Measurements from ENCODE around the gene OR2G6. TPM values are rescaled to one million over a fixed set of nuclear protein-coding genes. Genes with fewer than 3 reads are reported as not detected.
"Not testable (repeated sequence)": the region's sequence is repeated elsewhere in the genome, so short reads cannot be mapped to it uniquely, and the experiment has no call there.

The OR2G6 gene
- not detected in 2 replicates for total RNA-seq (2014; rRNA removed; shearing (Covaris generic); ENCODE audit: low replicate concordance)

GRCh38 chr1:248507773-248508172, at the start of gene OR2G6:
Gene OR2G6, plus strand, starts transcription at chr1:248508073. Its CDS starts 13,574 bp downstream, at chr1:248521647.
- not testable (repeated sequence) for H3K27me3 ChIP-seq, H3K9me3 ChIP-seq, DNase-seq, H3K36me3 ChIP-seq, H3K4me3 ChIP-seq

- not testable (repeated sequence) for H3K36me3 ChIP-seq, DNase-seq, H3K4me3 ChIP-seq, H3K27me3 ChIP-seq, H3K9me3 ChIP-seq
Measured at GRCh38 chr1:248459117-248459516, 48.8 kb upstream of the OR2G6 start.

- H3K4me3 ChIP-seq: no peak overlapping the region
- H3K27me3 ChIP-seq: no peaks in the 10 kb centered on the region
- no peaks in the 10 kb centered on the region for H3K36me3 ChIP-seq
- DNase-seq: no peak
- no peaks in the 10 kb centered on the region for H3K9me3 ChIP-seq
Measured at GRCh38 chr1:248471154-248471553, 36.7 kb upstream of the OR2G6 start.

- not testable (repeated sequence) for H3K27me3 ChIP-seq, H3K4me3 ChIP-seq, H3K36me3 ChIP-seq, DNase-seq, H3K9me3 ChIP-seq
Measured at GRCh38 chr1:248472111-248472510, 35.8 kb upstream of the OR2G6 start.

- not testable (repeated sequence) for DNase-seq, H3K9me3 ChIP-seq, H3K27me3 ChIP-seq, H3K36me3 ChIP-seq, H3K4me3 ChIP-seq
Measured at GRCh38 chr1:248473051-248473450, 34.8 kb upstream of the OR2G6 start, which contains the start of gene OR2T3. Gene OR2T3, plus strand, starts transcription at chr1:248473351. Its CDS starts 0 bp downstream, at chr1:248473351.

- H3K4me3 ChIP-seq, H3K9me3 ChIP-seq, DNase-seq, H3K27me3 ChIP-seq, H3K36me3 ChIP-seq: not testable (repeated sequence)
Measured at GRCh38 chr1:248475660-248476059, 32.2 kb upstream of the OR2G6 start.

GRCh38 chr1:248481686-248482579, 25.9 kb upstream of the OR2G6 start:
- not testable (repeated sequence) for H3K36me3 ChIP-seq, H3K27me3 ChIP-seq, H3K9me3 ChIP-seq, DNase-seq
- H3K4me3 ChIP-seq: peak overlapping the region; percentile 29

- not testable (repeated sequence) for H3K9me3 ChIP-seq, H3K36me3 ChIP-seq, H3K4me3 ChIP-seq, H3K27me3 ChIP-seq, DNase-seq
Measured at GRCh38 chr1:248488289-248488688, 19.6 kb upstream of the OR2G6 start, which contains the start of gene OR2T5. Gene OR2T5, plus strand, starts transcription at chr1:248488589. Its CDS starts 0 bp downstream, at chr1:248488589.

GRCh38 chr1:248496661-248497060, 11.2 kb upstream of the OR2G6 start:
- DNase-seq, H3K4me3 ChIP-seq, H3K36me3 ChIP-seq, H3K9me3 ChIP-seq, H3K27me3 ChIP-seq: not testable (repeated sequence)

GRCh38 chr1:248500305-248501035, 7.4 kb upstream of the OR2G6 start:
- not testable (repeated sequence) for H3K27me3 ChIP-seq, H3K36me3 ChIP-seq, DNase-seq, H3K9me3 ChIP-seq, H3K4me3 ChIP-seq

- not testable (repeated sequence) for H3K36me3 ChIP-seq, H3K9me3 ChIP-seq, H3K4me3 ChIP-seq, H3K27me3 ChIP-seq, DNase-seq
Measured at GRCh38 chr1:248510217-248510616, 2.3 kb downstream of the OR2G6 start.

- no peaks in the 10 kb centered on the region for H3K36me3 ChIP-seq
- H3K4me3 ChIP-seq: no peak overlapping the region
- peaks cover 3% of the 10 kb centered on the region; the same call in 1 of the 2 replicates for H3K9me3 ChIP-seq
- no peak for DNase-seq
- no peaks in the 10 kb centered on the region for H3K27me3 ChIP-seq
Measured at GRCh38 chr1:248521856-248522255, 14.0 kb downstream of the OR2G6 start.

- not testable (repeated sequence) for H3K4me3 ChIP-seq, DNase-seq, H3K27me3 ChIP-seq, H3K36me3 ChIP-seq, H3K9me3 ChIP-seq
Measured at GRCh38 chr1:248537449-248537848, 29.6 kb downstream of the OR2G6 start.

GRCh38 chr1:248547383-248547782, 39.5 kb downstream of the OR2G6 start:
- not testable (repeated sequence) for H3K27me3 ChIP-seq, H3K36me3 ChIP-seq, DNase-seq, H3K4me3 ChIP-seq, H3K9me3 ChIP-seq

GRCh38 chr1:248551027-248551426, 43.2 kb downstream of the OR2G6 start:
- H3K4me3 ChIP-seq, H3K36me3 ChIP-seq, DNase-seq, H3K9me3 ChIP-seq, H3K27me3 ChIP-seq: not testable (repeated sequence)

GRCh38 chr1:248562672-248563071, 54.8 kb downstream of the OR2G6 start, which contains the start of gene OR2T29:
Gene OR2T29, minus strand, starts transcription at chr1:248562772. Its CDS starts 3,281 bp downstream, at chr1:248559491.
- DNase-seq, H3K4me3 ChIP-seq, H3K36me3 ChIP-seq, H3K27me3 ChIP-seq, H3K9me3 ChIP-seq: not testable (repeated sequence)
